K562 (cell line): ENCODE results near the gene SLC6A6. TPM values are rescaled to one million over a fixed set of nuclear protein-coding genes. Genes with fewer than 3 reads are reported as not detected.

Experiments used
- ATAC-seq: fragments of 200-7000 bp; cut with Tn5 transposase; 3 replicates; pipeline ENCODE4 v1.9.1; 2020; ENCODE audit warnings: moderate library complexity
- BruUV-seq: library from RNA; stranded (reverse); fragments of 400-500 nt; replicated peaks from 2 replicates; lab custom pipeline; 2021; lab: Mats Ljungman, UMichigan
- CTCF ChIA-PET: fragments of 300-600 bp; formaldehyde crosslinking; extraction: SDS; loops from one replicate; lab custom pipeline; 2021; ENCODE audit warnings: low intra/inter-chr PET ratio; lab: Yijun Ruan, JAX
- POLR2A ChIA-PET: fragments of 300-600, 350-650 bp; sonication (Branson Sonifier 250); formaldehyde crosslinking; extraction: SDS; loops from one replicate; lab custom pipeline; 2021; ENCODE audit warnings: antibody characterized with exemption, inconsistent platforms; lab: Yijun Ruan, JAX
- DNase-seq, 4 experiments: peaks; one replicate each; pipeline versions ENCODE4 v3.0.0 to v3.0.0-alpha.2; 2011 to 2018; ENCODE audit warnings: low spot score in 3 of 4, mixed read lengths in 3 of 4; ENCODE audit errors: extremely low read depth in 1 of 4
- FAIRE-seq: peaks from 2 replicates; lab custom pipeline; 2011; peaks lifted over from hg19 to GRCh38; lab: Jason Lieb, UNC
- H2AFZ ChIP-seq: 2 replicates; pipeline ENCODE4 v1.6.0; 2011; ENCODE audit warnings: low read depth, low read length, control low read depth, inconsistent platforms
- H3K27ac ChIP-seq: fragments of 200-600 bp; 3 replicates; pipeline ENCODE4 v1.8.0; 2011; ENCODE audit warnings: low read depth, mild to moderate bottlenecking, control low read depth, inconsistent platforms, low read length, moderate library complexity, mixed read lengths; ENCODE audit errors: extremely low read depth
- H3K27me3 ChIP-seq, 2 experiments: fragments of 300-600 bp in 1 of 2; 2 replicates in 1 of 2; 3 replicates in 1 of 2; pipeline versions ENCODE4 v1.6.0 to v1.8.0; 2011; ENCODE audit warnings: inconsistent platforms in 2 of 2, low read length in 2 of 2, mild to moderate bottlenecking in 1 of 2, mixed read lengths in 1 of 2, moderate library complexity in 1 of 2; ENCODE audit not compliant: control insufficient read depth in 2 of 2, insufficient read depth in 2 of 2
- H3K36me3 ChIP-seq: fragments of 300-600 bp; 3 replicates; pipeline ENCODE4 v1.8.0; 2011; ENCODE audit warnings: mild to moderate bottlenecking, low read length, inconsistent platforms; ENCODE audit not compliant: control insufficient read depth, insufficient read depth
- H3K4me1 ChIP-seq, 2 experiments: fragments of 200-600 bp in 1 of 2; replicated peaks in 1 of 2; 2 replicates in 1 of 2; 3 replicates in 1 of 2; pipeline versions ENCODE4 v1.5.1 to v1.8.0; 2011; ENCODE audit warnings: inconsistent platforms in 2 of 2, low read length in 2 of 2, mild to moderate bottlenecking in 1 of 2, mixed read lengths in 1 of 2, moderate library complexity in 1 of 2; ENCODE audit not compliant: control insufficient read depth in 2 of 2, insufficient read depth in 2 of 2
- H3K4me2 ChIP-seq: 2 replicates; pipeline ENCODE4 v1.6.1; 2011; ENCODE audit warnings: low read length, control low read depth, inconsistent platforms, mixed read lengths; ENCODE audit not compliant: insufficient read depth
- H3K4me3 ChIP-seq: fragments of 200-600 bp; sonication (generic), shearing (Covaris generic); 2 replicates; pipeline ENCODE4 v1.5.1; 2016; ENCODE audit warnings: control low read depth, inconsistent platforms
- H3K79me2 ChIP-seq: fragments of 200-600 bp; 3 replicates; pipeline ENCODE4 v1.8.0; 2011; ENCODE audit warnings: low read length, inconsistent platforms; ENCODE audit not compliant: control insufficient read depth, insufficient read depth
- H3K9ac ChIP-seq, 2 experiments: 2 replicates each; pipeline versions ENCODE4 v1.6.0 to v1.6.1; 2011; ENCODE audit warnings: low read depth in 2 of 2, low read length in 2 of 2, control low read depth in 1 of 2, inconsistent platforms in 1 of 2, mild to moderate bottlenecking in 1 of 2, mixed read lengths in 1 of 2; ENCODE audit not compliant: insufficient read depth in 1 of 2
- H3K9me1 ChIP-seq: one replicate; pipeline ENCODE4 v1.6.0; 2011; ENCODE audit warnings: inconsistent platforms, mild to moderate bottlenecking, low read length, moderate library complexity; ENCODE audit not compliant: control insufficient read depth, insufficient read depth
- H3K9me3 ChIP-seq: replicated peaks from 2 replicates; pipeline ENCODE4 v1.5.1; 2011; ENCODE audit warnings: low read depth, low read length, inconsistent platforms; ENCODE audit not compliant: control insufficient read depth, insufficient read depth
- H4K20me1 ChIP-seq: replicated peaks from 2 replicates; pipeline ENCODE4 v1.6.1; 2011; ENCODE audit warnings: low read length, inconsistent platforms, mixed read lengths; ENCODE audit not compliant: control insufficient read depth, insufficient read depth
- ETV1 ChIP-seq: fragments of 450-650 bp; conservative IDR thresholded peaks from 2 replicates; pipeline ENCODE4 v1.6.1; 2016; ENCODE audit warnings: missing genetic modification characterization, control low read depth, low read depth, missing compliant biosample characterization
- FOS ChIP-seq: IDR thresholded peaks from 3 replicates; pipeline ENCODE4 v1.6.1; 2011; ENCODE audit not compliant: insufficient read length; ENCODE audit errors: extremely low read depth
- MAZ ChIP-seq, 2 experiments: fragments of 450-650 bp in 1 of 2; sonication (generic) in 1 of 2; formaldehyde crosslinking; IDR thresholded peaks in 1 of 2; conservative IDR thresholded peaks in 1 of 2; 2 replicates each; pipeline versions ENCODE4 v1.4.0 to v1.5.0; 2020; ENCODE audit warnings: mild to moderate bottlenecking in 1 of 2, missing genetic modification reagents in 1 of 2
- MYNN ChIP-seq, 2 experiments: sonication (generic); formaldehyde crosslinking in 1 of 2; IDR thresholded peaks; 2 replicates each; pipeline versions ENCODE4 v1.5.0 to v1.6.1; 2016 to 2020; ENCODE audit warnings: antibody characterized with exemption in 1 of 2, missing genetic modification reagents in 1 of 2
- RAD21 ChIP-seq, 2 experiments: fragments of 250-450 bp in 1 of 2; fragments of 450-650 bp in 1 of 2; sonication (Bioruptor Pico) in 1 of 2; formaldehyde crosslinking in 1 of 2; IDR thresholded peaks in 1 of 2; conservative IDR thresholded peaks in 1 of 2; 2 replicates each; pipeline versions ENCODE4 v1.4.0 to v1.8.0; 2020 to 2022; ENCODE audit warnings: mild to moderate bottlenecking in 2 of 2, moderate library complexity in 1 of 2
- SMC3 ChIP-seq: conservative IDR thresholded peaks from 2 replicates; pipeline ENCODE4 v1.6.1; 2011; ENCODE audit warnings: low read depth, low read length, improper control_type of control experiment; ENCODE audit not compliant: insufficient read depth
- SPI1 ChIP-seq: IDR thresholded peaks from 2 replicates; pipeline ENCODE4 v1.6.1; 2011; ENCODE audit warnings: low read depth, low read length, control low read depth, borderline replicate concordance
- STAG1 ChIP-seq: sonication (generic); formaldehyde crosslinking; IDR thresholded peaks from 2 replicates; pipeline ENCODE4 v1.5.0; 2020; ENCODE audit warnings: missing genetic modification reagents, borderline replicate concordance
- TCF7 ChIP-seq: sonication (generic); IDR thresholded peaks from 2 replicates; pipeline ENCODE4 v1.6.1; 2016; ENCODE audit warnings: antibody characterized with exemption, borderline replicate concordance
- VEZF1 ChIP-seq: fragments of 200-800 bp; sonication (Bioruptor generic); IDR thresholded peaks from 2 replicates; pipeline ENCODE4 v1.6.1; 2017; ENCODE audit warnings: missing genetic modification characterization, missing compliant biosample characterization
- ZBTB7A ChIP-seq: IDR thresholded peaks from 2 replicates; pipeline ENCODE4 v1.6.1; 2011; ENCODE audit warnings: low read depth, mild to moderate bottlenecking, low read length, moderate library complexity, borderline replicate concordance; ENCODE audit not compliant: control insufficient read depth
- WGBS: fragments of 100-300 bp; shearing (Covaris generic); methylation state at CpG from one replicate; pipeline ENCODE4 v1.1.6; 2016; ENCODE audit warnings: low coverage, mixed read lengths; ENCODE audit not compliant: insufficient coverage; ENCODE audit errors: missing lambda C conversion rate; 5-methylcytosine and 5-hydroxymethylcytosine counted together
- in situ Hi-C: fragments of 300-500 bp; cut with MboI; formaldehyde crosslinking; loops from 4 replicates; pipeline ENCODE4 v1.15.0; 2018; ENCODE audit warnings: inconsistent platforms, mixed read lengths
- intact Hi-C: fragments of 100-400 bp; cut with micrococcal nuclease; formaldehyde crosslinking; loops from 2 replicates; pipeline ENCODE4 v1.14.2; 2022
- polyA plus RNA-seq, 8 experiments: library from polyadenylated mRNA; depleted of rRNA in 4 of 8; stranded (reverse) in 5 of 8; unstranded in 3 of 8; fragments of >200 nt; fragmentation: Nextera tagmentation in 2 of 8; fragmentation: Illumina TruSeq in 1 of 8; extraction: Ambion mirVana in 2 of 8; extraction: Trizol in 1 of 8; gene quantifications; 2 replicates each; pipeline versions ENCODE4 v1.2.1 to v1.2.3, GENCODE V29; 2011 to 2014; ENCODE audit warnings: inconsistent platforms in 1 of 8, missing spikeins in 1 of 8
- total RNA-seq, 7 experiments: library from RNA; depleted of rRNA in 6 of 7; stranded (reverse); fragments of >200 nt in 6 of 7; fragmentation: Illumina TruSeq in 2 of 7; extraction: Trizol in 2 of 7; gene quantifications; 2 replicates each; pipeline versions ENCODE4 v1.2.1 to v1.2.3, GENCODE V29; 2011 to 2021; ENCODE audit warnings: low replicate concordance in 1 of 7
- TF ChIP-seq, protein P1 (sequence below): fragments of 450-650 bp; formaldehyde crosslinking; IDR thresholded peaks from 2 replicates; pipeline ENCODE4 v1.4.0; 2020; ENCODE audit warnings: mild to moderate bottlenecking, moderate library complexity
- TF ChIP-seq, protein P2 (sequence below): fragments of 450-650 bp; IDR thresholded peaks from one replicate; pipeline ENCODE4 v1.6.1; 2018; ENCODE audit warnings: mild to moderate bottlenecking, moderate library complexity; ENCODE audit not compliant: partially characterized antibody

Gene SLC6A6
- total and polyA plus RNA-seq, 9 of the 15 experiments (the other 6 are each of a cell fraction or from before 2014, with no cell fraction given), result 12.3 to 203 (median 93.2) TPM

DNA sequence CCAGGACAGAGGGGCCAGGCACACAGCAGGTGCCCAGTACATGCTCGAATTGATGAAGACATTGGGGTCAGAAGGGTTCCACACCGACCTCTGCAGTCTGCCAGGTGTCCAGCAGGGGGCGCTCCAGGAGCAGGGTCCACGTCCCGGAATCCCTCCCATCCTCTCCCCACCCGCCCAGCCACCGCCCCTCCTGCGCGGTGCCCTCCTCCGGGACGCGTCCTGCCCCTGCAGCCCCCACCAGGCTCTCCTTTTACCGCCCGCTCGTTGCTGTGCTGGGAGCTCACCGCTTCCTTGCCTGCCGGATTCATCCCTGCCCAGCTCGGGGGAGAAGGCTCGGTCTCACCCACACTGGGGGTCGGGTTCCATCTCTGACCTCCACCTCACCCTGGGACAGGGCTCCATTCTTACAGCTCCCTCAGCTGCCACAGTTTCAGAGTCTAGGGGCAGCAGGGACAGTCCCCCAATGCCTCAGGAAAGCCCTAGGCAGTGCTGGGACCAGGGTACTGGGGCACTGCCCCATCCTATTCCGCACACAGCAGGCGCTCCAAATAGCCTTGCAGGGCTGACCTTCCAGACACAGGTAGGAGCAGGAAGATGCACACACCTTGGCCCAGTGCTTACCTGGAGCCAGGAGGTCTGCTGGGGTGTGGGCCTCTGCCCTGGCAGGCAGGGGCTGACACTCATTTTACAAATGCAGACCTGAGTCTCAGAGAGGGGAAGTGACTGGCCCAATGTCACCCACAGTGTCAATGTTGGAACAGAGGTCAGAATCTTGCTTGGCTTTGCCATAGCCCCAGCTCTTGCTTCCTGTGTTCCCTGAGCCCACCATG lies 106.8 kb downstream of the SLC6A6 start:
- no peak overlapping the region for H3K27ac ChIP-seq
- no peaks in the 10 kb centered on the region for H3K79me2 ChIP-seq
- FAIRE-seq (peak; percentile 95), ATAC-seq (peak; percentile 89), DNase-seq (peak; percentile 84 to 96 (median 94))
- in situ Hi-C loops, result loop anchor here (25.0 kb wide), 1 partner anchor 403 kb away; no protein-coding TSS in a partner anchor
- no peaks in the 10 kb centered on the region for H3K36me3 ChIP-seq
- H3K4me3 ChIP-seq, result no peak overlapping the region
- POLR2A ChIA-PET, result no interaction called here
- no peak overlapping the region for H3K9ac ChIP-seq
- H3K27me3 ChIP-seq, result peaks cover 8 to 56% of the 10 kb centered on the region in 2 experiments; a peak in 4 of 5 replicates
- CTCF ChIA-PET, result interaction anchor here (0.7 to 2.8 kb wide), 4 partner anchors 9 to 411 kb away, joined by 3 to 28 read pairs (median 8); no protein-coding TSS in a partner anchor
- H3K9me1 ChIP-seq, result no peaks in the 10 kb centered on the region
- BruUV-seq, result no TSS peak
- peaks cover 0 to 36% of the 10 kb centered on the region in 2 experiments; a peak in 2 of 5 replicates for H3K4me1 ChIP-seq
- intact Hi-C loops, result loop anchor here (1.0 to 5.0 kb wide), 4 partner anchors 39 to 412 kb away; no protein-coding TSS in a partner anchor
- no peaks in the 10 kb centered on the region for H3K9me3 ChIP-seq
- no peak overlapping the region for H2AFZ ChIP-seq
- 15% methylated on average over 22 of the region's 22 CpGs for WGBS
- H3K4me2 ChIP-seq, result no peak overlapping the region
- peaks cover 6% of the 10 kb centered on the region; the same call in 1 of the 2 replicates for H4K20me1 ChIP-seq
- TF ChIP-seq VEZF1 (CRISPR knock-in tag) (peak; percentile 47), SMC3 (peak; percentile 82), STAG1 (peak; percentile 54; the same call in 1 of the 2 replicates), MAZ (CRISPR knock-in tag; conservative IDR thresholded peaks at IDR 0.05 in 1 of 2, IDR thresholded peaks at IDR 0.05 in 1 of 2) (peak in 1 of 2 experiments; percentile 69; a peak in 2 of 4 replicates), SPI1 (peak; percentile 48; the same call in 1 of the 2 replicates), ETV1 (tag) (no peak), TCF7 (0 out of 2 replicates have a peak, but pooled peaks have one; percentile 49), RAD21 (CRISPR knock-in tag; conservative IDR thresholded peaks at IDR 0.05 in 1 of 2, IDR thresholded peaks at IDR 0.05 in 1 of 2) (peak; percentile 55 to 81), MYNN (IDR thresholded peaks at IDR 0.05) (0 out of 2 replicates have a peak, but pooled peaks have one; percentile 27), MYNN (CRISPR knock-in tag; IDR thresholded peaks at IDR 0.05) (no peak), FOS (no peak), ZBTB7A (peak; percentile 71)
- TF ChIP-seq, protein P1, sequence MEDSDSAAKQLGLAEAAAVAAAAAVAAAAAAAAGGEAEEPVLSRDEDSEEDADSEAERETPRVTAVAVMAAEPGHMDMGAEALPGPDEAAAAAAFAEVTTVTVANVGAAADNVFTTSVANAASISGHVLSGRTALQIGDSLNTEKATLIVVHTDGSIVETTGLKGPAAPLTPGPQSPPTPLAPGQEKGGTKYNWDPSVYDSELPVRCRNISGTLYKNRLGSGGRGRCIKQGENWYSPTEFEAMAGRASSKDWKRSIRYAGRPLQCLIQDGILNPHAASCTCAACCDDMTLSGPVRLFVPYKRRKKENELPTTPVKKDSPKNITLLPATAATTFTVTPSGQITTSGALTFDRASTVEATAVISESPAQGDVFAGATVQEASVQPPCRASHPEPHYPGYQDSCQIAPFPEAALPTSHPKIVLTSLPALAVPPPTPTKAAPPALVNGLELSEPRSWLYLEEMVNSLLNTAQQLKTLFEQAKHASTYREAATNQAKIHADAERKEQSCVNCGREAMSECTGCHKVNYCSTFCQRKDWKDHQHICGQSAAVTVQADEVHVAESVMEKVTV (CRISPR knock-in tag), result 0 out of 2 replicates have a peak, but pooled peaks have one; percentile 28
- TF ChIP-seq, protein P2, sequence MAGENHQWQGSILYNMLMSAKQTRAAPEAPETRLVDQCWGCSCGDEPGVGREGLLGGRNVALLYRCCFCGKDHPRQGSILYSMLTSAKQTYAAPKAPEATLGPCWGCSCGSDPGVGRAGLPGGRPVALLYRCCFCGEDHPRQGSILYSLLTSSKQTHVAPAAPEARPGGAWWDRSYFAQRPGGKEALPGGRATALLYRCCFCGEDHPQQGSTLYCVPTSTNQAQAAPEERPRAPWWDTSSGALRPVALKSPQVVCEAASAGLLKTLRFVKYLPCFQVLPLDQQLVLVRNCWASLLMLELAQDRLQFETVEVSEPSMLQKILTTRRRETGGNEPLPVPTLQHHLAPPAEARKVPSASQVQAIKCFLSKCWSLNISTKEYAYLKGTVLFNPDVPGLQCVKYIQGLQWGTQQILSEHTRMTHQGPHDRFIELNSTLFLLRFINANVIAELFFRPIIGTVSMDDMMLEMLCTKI, result no peak
